ENCODE results near the gene ANKRD34A. TPM values are rescaled to one million over a fixed set of nuclear protein-coding genes. Genes with fewer than 3 reads are reported as not detected.

ANKRD34A gene
- total RNA-seq, 3 donors from 2014 or later = 0.16 to 0.98 (median 0.59) TPM

GRCh38 chr1:145980457-145980994 lies 16.2 kb upstream of the ANKRD34A start:
- no peaks in the 10 kb centered on the region for H3K36me3 ChIP-seq
- peaks cover 17 to 34% of the 10 kb centered on the region in 2 donors for H3K4me1 ChIP-seq
- DNase-seq (ENCODE audit: low spot score in 2 of 2) = peak in 1 of 2 donors; percentile 36
- TF ChIP-seq POLR2A (IDR thresholded peaks at IDR 0.05) = no peak
- TF ChIP-seq POLR2AphosphoS5 (IDR thresholded peaks at IDR 0.05) = no peak
- TF ChIP-seq CTCF (IDR thresholded peaks at IDR 0.05) = no peak
- H3K27me3 ChIP-seq = no peaks in the 10 kb centered on the region
- intact Hi-C loops (cut with DNase I; ENCODE audit: low total_unique reads) = no loop called here
- H3K9me3 ChIP-seq = no peaks in the 10 kb centered on the region
- H3K4me3 ChIP-seq = peak overlapping the region in 1 of 3 donors; percentile 44
- H3K27ac ChIP-seq = peak overlapping the region; percentile 95 to 97

- H3K4me1 ChIP-seq = peaks cover 17 to 34% of the 10 kb centered on the region in 2 donors
- DNase-seq (ENCODE audit: low spot score in 2 of 2) = no peak
- intact Hi-C loops (cut with DNase I; ENCODE audit: low total_unique reads) = no loop called here
Observed at GRCh38 chr1:145979746-145980456, 15.5 kb upstream of the ANKRD34A start.

GRCh38 chr1:145978854-145979745 lies 14.7 kb upstream of the ANKRD34A start:
- H3K27me3 ChIP-seq = no peaks in the 10 kb centered on the region
- peak overlapping the region; percentile 8 to 55 (median 14) for H3K4me3 ChIP-seq
- TF ChIP-seq CTCF (IDR thresholded peaks at IDR 0.05) (no peak), POLR2A (IDR thresholded peaks at IDR 0.05) (peak; percentile 35), POLR2AphosphoS5 (IDR thresholded peaks at IDR 0.05) (peak; percentile 73 to 91 (median 84))
- peak; percentile 76 to 98 for DNase-seq (ENCODE audit: low spot score in 2 of 2)
- no peaks in the 10 kb centered on the region for H3K36me3 ChIP-seq
- H3K4me1 ChIP-seq = peaks cover 17 to 34% of the 10 kb centered on the region in 2 donors
- peak overlapping the region; percentile 95 to 97 for H3K27ac ChIP-seq
- intact Hi-C loops (cut with DNase I; ENCODE audit: low total_unique reads) = no loop called here
- no peaks in the 10 kb centered on the region for H3K9me3 ChIP-seq

More at GRCh38 chr1:145979746-145980456, 15.5 kb upstream of the ANKRD34A start:
- no peak for TF ChIP-seq CTCF (IDR thresholded peaks at IDR 0.05)
- no peak for TF ChIP-seq POLR2A (IDR thresholded peaks at IDR 0.05)
- no peak for TF ChIP-seq POLR2AphosphoS5 (IDR thresholded peaks at IDR 0.05)
- Histone ChIP-seq H3K36me3 (no peaks in the 10 kb centered on the region), H3K9me3 (no peaks in the 10 kb centered on the region), H3K27me3 (no peaks in the 10 kb centered on the region), H3K4me3 (peak overlapping the region in 2 of 3 donors; percentile 14 to 44), H3K27ac (peak overlapping the region; percentile 95 to 97)

GRCh38 chr1:145978471-145978853 lies 14.1 kb upstream of the ANKRD34A start:
- Histone ChIP-seq H3K9me3 (no peaks in the 10 kb centered on the region), H3K27ac (peak overlapping the region; percentile 95 to 97), H3K4me3 (peak overlapping the region; percentile 8 to 55 (median 14)), H3K27me3 (no peaks in the 10 kb centered on the region), H3K36me3 (no peaks in the 10 kb centered on the region), H3K4me1 (peaks cover 17 to 31% of the 10 kb centered on the region in 2 donors)
- DNase-seq (ENCODE audit: low spot score in 2 of 2) = no peak
- TF ChIP-seq POLR2AphosphoS5 (IDR thresholded peaks at IDR 0.05) (no peak), CTCF (IDR thresholded peaks at IDR 0.05) (no peak), POLR2A (IDR thresholded peaks at IDR 0.05) (no peak)
- intact Hi-C loops (cut with DNase I; ENCODE audit: low total_unique reads) = no loop called here

Measured in breast epithelium (tissue), 4 donors.